Activated T-cell treated with anti-CD3 and anti-CD28 coated beads, Interleukin-2, amount 50 U/mL, for 48 hours (primary cell): ENCODE measurements around the gene LRRC46.

Experiments used
- DNase-seq, 2 experiments: peaks; one replicate each; pipeline ENCODE4 v3.0.0-alpha.2; 2020

LRRC46 gene

GRCh38 chr17:47810200-47810821 lies 21.2 kb upstream of the LRRC46 start:
- peak in 1 of 2 experiments; percentile 54 for DNase-seq

GRCh38 chr17:47810901-47811635 lies 20.4 kb upstream of the LRRC46 start:
- DNase-seq = no peak

GRCh38 chr17:47811709-47812108 lies 19.8 kb upstream of the LRRC46 start:
- no peak for DNase-seq

- no peak for DNase-seq
Observed at GRCh38 chr17:47812146-47812920, 19.1 kb upstream of the LRRC46 start.

- no peak for DNase-seq
Observed at GRCh38 chr17:47813077-47813476, 18.4 kb upstream of the LRRC46 start.

- DNase-seq = no peak
Observed at GRCh38 chr17:47813512-47814031, 17.9 kb upstream of the LRRC46 start.

- no peak for DNase-seq
Observed at GRCh38 chr17:47815106-47815918, 16.2 kb upstream of the LRRC46 start.

GRCh38 chr17:47816111-47816735 lies 15.2 kb upstream of the LRRC46 start:
- no peak for DNase-seq

- DNase-seq = no peak
Observed at GRCh38 chr17:47816947-47817346, 14.5 kb upstream of the LRRC46 start.

GRCh38 chr17:47818002-47818695 lies 13.3 kb upstream of the LRRC46 start:
- no peak for DNase-seq

GRCh38 chr17:47819475-47819874 lies 12.0 kb upstream of the LRRC46 start:
- DNase-seq = no peak

- no peak for DNase-seq
Observed at GRCh38 chr17:47820033-47820789, 11.3 kb upstream of the LRRC46 start.

GRCh38 chr17:47821031-47821423 lies 10.4 kb upstream of the LRRC46 start:
- DNase-seq = no peak

- peak; percentile 77 to 83 for DNase-seq
Observed at GRCh38 chr17:47821424-47822391, 9.8 kb upstream of the LRRC46 start, which contains the start of gene OSBPL7. TSS of gene OSBPL7 (minus strand) at chr17:47821794. CDS start at chr17:47820278, 1,516 bp downstream.

GRCh38 chr17:47822785-47823184 lies 8.7 kb upstream of the LRRC46 start:
- DNase-seq = no peak

- no peak for DNase-seq
Observed at GRCh38 chr17:47823519-47823918, 8.0 kb upstream of the LRRC46 start.

GRCh38 chr17:47829870-47830269 lies 1.6 kb upstream of the LRRC46 start:
- no peak for DNase-seq

- no peak for DNase-seq
Observed at GRCh38 chr17:47830396-47831002, 971 bp upstream of the LRRC46 start.

- DNase-seq = no peak
Observed at GRCh38 chr17:47831934-47832327, 461 bp downstream of the LRRC46 start.
